Upper lobe of left lung (tissue), 6 donors: Measurements from ENCODE around the gene LGR4. TPM values are rescaled to one million over a fixed set of nuclear protein-coding genes. Genes with fewer than 3 reads are reported as not detected.

Source experiments
- ATAC-seq, 2 donors: fragments of 200-7000 bp; cut with Tn5 transposase; one replicate each; pipeline ENCODE4 v1.9.1; 2022; ENCODE audit warnings: mild to moderate bottlenecking in 2 of 2, moderate library complexity in 2 of 2; ENCODE audit not compliant: low FRiP score in 2 of 2
- DNase-seq, 2 donors: peaks; one replicate each; pipeline ENCODE4 v3.0.0-alpha.2; 2019 to 2020
- H3K27ac ChIP-seq, 4 donors: fragments of 200-600 bp; sonication (generic); one replicate each; pipeline ENCODE4 v1.5.1; 2016 to 2019
- H3K27me3 ChIP-seq, 4 donors: fragments of 200-600 bp; sonication (generic); one replicate each; pipeline ENCODE4 v1.5.1; 2017 to 2019
- H3K36me3 ChIP-seq, 4 donors: fragments of 200-600 bp; sonication (generic); one replicate each; pipeline ENCODE4 v1.5.1; 2016 to 2019
- H3K4me1 ChIP-seq, 4 donors: fragments of 200-600 bp; sonication (generic); one replicate each; pipeline ENCODE4 v1.5.1; 2018 to 2019
- H3K4me3 ChIP-seq, 4 donors: fragments of 200-600 bp; sonication (generic); one replicate each; pipeline ENCODE4 v1.5.1; 2017 to 2019; ENCODE audit warnings: mild to moderate bottlenecking in 2 of 4, moderate library complexity in 1 of 4
- H3K9me3 ChIP-seq, 4 donors: fragments of 200-600 bp; sonication (generic); one replicate each; pipeline ENCODE4 v1.5.1; 2018 to 2019
- EP300 ChIP-seq, 4 donors: sonication (generic); formaldehyde crosslinking; IDR thresholded peaks; one replicate each; pipeline ENCODE4 v1.5.1; 2017; ENCODE audit warnings: antibody characterized with exemption in 4 of 4, control low read depth in 2 of 4
- POLR2A ChIP-seq, 4 donors: fragments of 450-650 bp; IDR thresholded peaks; one replicate each; pipeline ENCODE4 v1.5.1; 2016 to 2017; ENCODE audit warnings: antibody characterized with exemption in 4 of 4, mild to moderate bottlenecking in 2 of 4
- POLR2AphosphoS5 ChIP-seq, 2 donors: sonication (generic); formaldehyde crosslinking; IDR thresholded peaks; one replicate each; pipeline ENCODE4 v1.5.1; 2017; ENCODE audit warnings: antibody characterized with exemption in 2 of 2
- WGBS, 2 donors: methylation state at CpG; one replicate each; pipeline ENCODE4 v1.1.5; 2017 to 2018; 5-methylcytosine and 5-hydroxymethylcytosine counted together
- total RNA-seq, 6 donors: library from RNA; depleted of rRNA in 4 of 6; stranded (reverse); fragments of >200 nt in 4 of 6; gene quantifications; one replicate each; pipeline versions ENCODE4 v1.1.0 to v1.2.1, GENCODE V29; 2016 to 2021
- TF ChIP-seq, protein P1 (sequence below), 6 experiments: fragments of 450-650 bp in 4 of 6; fragments of 200-600 bp in 2 of 6; sonication (generic) in 2 of 6; IDR thresholded peaks; one replicate each; pipeline ENCODE4 v1.5.1; 2016 to 2019; ENCODE audit warnings: antibody characterized with exemption in 6 of 6
- donor health status: DM: no; HTN: no; CAD: no; lungs with moderate emphysema.
- donor health status: DM: no; HTN: yes; CAD: no; lungs with severe emphysema.

The LGR4 gene
- total RNA-seq, 6 donors from 2014 or later, result 3.1 to 20.2 (median 6.0) TPM

DNA sequence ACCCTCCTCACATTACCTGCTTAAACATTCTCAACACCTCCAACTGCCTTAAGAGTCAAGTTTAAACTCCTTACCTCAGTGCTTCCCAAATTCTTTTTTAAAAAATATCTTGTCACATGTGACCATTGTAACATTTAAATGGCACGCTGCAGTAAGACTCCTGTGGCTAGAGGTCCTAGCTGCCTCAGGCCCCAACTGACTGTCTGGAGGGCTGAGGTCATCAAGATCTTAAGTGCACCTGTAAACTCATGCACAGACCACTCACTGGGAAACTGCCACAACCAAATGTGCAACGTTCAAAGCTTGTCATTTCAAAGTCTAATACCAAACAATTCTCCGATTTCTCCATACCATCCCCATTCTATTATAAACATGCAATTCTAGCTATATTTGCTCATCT is 93.1 kb downstream of the LGR4 start:
- no peak for TF ChIP-seq POLR2AphosphoS5 (IDR thresholded peaks at IDR 0.05)
- no peak for TF ChIP-seq EP300 (IDR thresholded peaks at IDR 0.05)
- no peak for TF ChIP-seq POLR2A (IDR thresholded peaks at IDR 0.05)
- TF ChIP-seq, protein P1, sequence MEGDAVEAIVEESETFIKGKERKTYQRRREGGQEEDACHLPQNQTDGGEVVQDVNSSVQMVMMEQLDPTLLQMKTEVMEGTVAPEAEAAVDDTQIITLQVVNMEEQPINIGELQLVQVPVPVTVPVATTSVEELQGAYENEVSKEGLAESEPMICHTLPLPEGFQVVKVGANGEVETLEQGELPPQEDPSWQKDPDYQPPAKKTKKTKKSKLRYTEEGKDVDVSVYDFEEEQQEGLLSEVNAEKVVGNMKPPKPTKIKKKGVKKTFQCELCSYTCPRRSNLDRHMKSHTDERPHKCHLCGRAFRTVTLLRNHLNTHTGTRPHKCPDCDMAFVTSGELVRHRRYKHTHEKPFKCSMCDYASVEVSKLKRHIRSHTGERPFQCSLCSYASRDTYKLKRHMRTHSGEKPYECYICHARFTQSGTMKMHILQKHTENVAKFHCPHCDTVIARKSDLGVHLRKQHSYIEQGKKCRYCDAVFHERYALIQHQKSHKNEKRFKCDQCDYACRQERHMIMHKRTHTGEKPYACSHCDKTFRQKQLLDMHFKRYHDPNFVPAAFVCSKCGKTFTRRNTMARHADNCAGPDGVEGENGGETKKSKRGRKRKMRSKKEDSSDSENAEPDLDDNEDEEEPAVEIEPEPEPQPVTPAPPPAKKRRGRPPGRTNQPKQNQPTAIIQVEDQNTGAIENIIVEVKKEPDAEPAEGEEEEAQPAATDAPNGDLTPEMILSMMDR (IDR thresholded peaks at IDR 0.05), result no peak
- peaks cover 0 to 4% (median 0%) of the 10 kb centered on the region in 4 donors for H3K36me3 ChIP-seq
- no peak for DNase-seq
- ATAC-seq, result no peak
- WGBS, 2 donors, result 75 to 83% methylated on average over 3 of the region's 3 CpGs
- no peaks in the 10 kb centered on the region for H3K4me1 ChIP-seq
- no peak overlapping the region for H3K4me3 ChIP-seq
- no peaks in the 10 kb centered on the region for H3K27me3 ChIP-seq
- no peak overlapping the region for H3K27ac ChIP-seq
- no peaks in the 10 kb centered on the region for H3K9me3 ChIP-seq

DNA sequence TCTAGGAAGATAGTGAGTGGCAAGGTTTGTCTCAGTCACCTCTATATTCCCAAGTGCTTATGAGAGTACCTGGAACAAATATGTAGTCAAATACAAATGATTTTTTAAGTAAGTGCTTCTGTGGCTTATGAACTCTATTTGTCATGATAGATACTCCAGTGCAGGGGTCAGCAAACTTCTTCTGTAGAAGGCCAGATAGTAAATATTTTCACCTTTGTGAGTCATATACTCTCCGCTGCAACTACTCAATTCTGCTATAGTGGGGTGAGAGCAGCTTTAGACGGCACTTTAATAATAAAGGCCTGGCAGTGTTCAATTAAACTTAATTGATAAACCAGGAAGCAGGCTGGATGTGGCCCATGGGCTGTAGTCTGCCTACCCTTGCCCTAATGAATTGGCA is 97.2 kb downstream of the LGR4 start:
- 85 to 86% methylated on average over 2 of the region's 2 CpGs for WGBS, 2 donors
- Histone ChIP-seq H3K9me3 (no peaks in the 10 kb centered on the region), H3K27me3 (no peaks in the 10 kb centered on the region), H3K27ac (no peak overlapping the region), H3K36me3 (no peaks in the 10 kb centered on the region), H3K4me3 (no peak overlapping the region), H3K4me1 (no peaks in the 10 kb centered on the region)
- ATAC-seq, result no peak
- TF ChIP-seq POLR2AphosphoS5 (IDR thresholded peaks at IDR 0.05) (no peak), EP300 (IDR thresholded peaks at IDR 0.05) (no peak), POLR2A (IDR thresholded peaks at IDR 0.05) (no peak)
- TF ChIP-seq, protein P1 (IDR thresholded peaks at IDR 0.05), result no peak
- no peak for DNase-seq

DNA sequence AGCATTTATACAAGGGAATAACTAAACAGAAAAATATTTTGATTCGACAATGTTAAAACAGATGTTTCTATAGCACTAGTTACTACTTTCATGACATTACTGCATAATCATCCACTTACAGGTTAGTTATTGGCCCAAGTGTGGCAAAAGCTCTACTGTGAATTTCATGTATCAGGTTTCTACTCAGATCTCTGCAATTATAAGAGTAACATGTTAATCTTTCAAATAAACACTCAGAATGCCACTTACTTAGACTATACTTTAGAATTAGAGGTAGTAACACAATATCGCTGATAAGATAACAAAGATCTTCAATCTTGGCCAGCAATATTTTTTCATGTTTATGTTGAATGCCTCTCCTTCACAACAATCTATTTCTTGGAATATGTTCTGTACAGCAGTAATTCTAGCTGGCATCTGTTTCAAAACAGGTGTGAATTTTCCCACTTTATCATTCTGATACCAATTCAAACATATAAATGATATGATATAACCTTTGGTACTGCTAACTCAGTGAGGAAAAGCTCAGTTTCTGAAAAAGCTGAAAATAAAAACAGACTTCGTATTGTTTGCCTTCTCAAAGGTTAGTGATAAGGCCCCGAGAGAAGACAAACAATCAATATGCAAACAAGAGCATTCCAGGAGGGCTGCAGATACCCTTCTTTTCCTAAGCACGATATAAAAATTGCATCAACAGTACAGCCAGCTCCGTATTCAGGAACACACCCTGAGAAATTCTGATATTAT is 98.6 kb downstream of the LGR4 start:
- Histone ChIP-seq H3K4me3 (no peak overlapping the region), H3K4me1 (no peaks in the 10 kb centered on the region), H3K27me3 (no peaks in the 10 kb centered on the region), H3K27ac (no peak overlapping the region), H3K9me3 (no peaks in the 10 kb centered on the region), H3K36me3 (no peaks in the 10 kb centered on the region)
- DNase-seq (no peak), ATAC-seq (no peak)
- 78 to 79% methylated on average over 6 of the region's 6 CpGs for WGBS, 2 donors
- no peak for TF ChIP-seq POLR2A (IDR thresholded peaks at IDR 0.05)
- no peak for TF ChIP-seq EP300 (IDR thresholded peaks at IDR 0.05)
- TF ChIP-seq, protein P1 (IDR thresholded peaks at IDR 0.05), result no peak
- TF ChIP-seq POLR2AphosphoS5 (IDR thresholded peaks at IDR 0.05), result no peak

DNA sequence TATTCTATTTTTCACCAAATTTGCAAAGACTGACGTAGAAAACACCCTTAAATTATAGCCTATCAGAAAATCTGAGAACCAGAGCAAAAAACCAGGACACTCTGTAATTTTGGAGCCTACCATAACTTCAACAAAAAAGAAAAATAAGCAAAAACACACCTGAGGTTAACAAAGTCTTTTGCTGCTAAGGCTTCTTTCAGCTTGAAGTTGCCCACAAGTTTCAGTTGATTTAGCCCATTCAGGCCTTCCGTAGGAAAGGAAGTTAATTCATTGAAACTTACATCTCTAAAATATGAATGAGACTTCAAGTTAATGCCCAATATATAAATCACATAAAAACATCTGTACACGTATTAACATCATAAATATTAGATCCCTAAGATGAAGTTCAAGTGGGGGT is 99.2 kb downstream of the LGR4 start:
- 86 to 94% methylated on average over 3 of the region's 3 CpGs for WGBS, 2 donors
- no peaks in the 10 kb centered on the region for H3K4me1 ChIP-seq
- H3K27me3 ChIP-seq, result no peaks in the 10 kb centered on the region

More for the DNA sequence above, 99.2 kb downstream of the LGR4 start:
- Histone ChIP-seq H3K36me3 (peaks cover 0 to under 1% (median 0%) of the 10 kb centered on the region in 4 donors), H3K9me3 (no peaks in the 10 kb centered on the region), H3K27ac (no peak overlapping the region), H3K4me3 (no peak overlapping the region)
- TF ChIP-seq POLR2AphosphoS5 (IDR thresholded peaks at IDR 0.05) (no peak), EP300 (IDR thresholded peaks at IDR 0.05) (no peak), POLR2A (IDR thresholded peaks at IDR 0.05) (no peak)
- TF ChIP-seq, protein P1 (IDR thresholded peaks at IDR 0.05), result no peak
- DNase-seq (no peak), ATAC-seq (no peak)
